ENCODE measurements around the gene NCOA5.
"Not testable (repeated sequence)": the region's sequence is repeated elsewhere in the genome, so short reads cannot be mapped to it uniquely, and the experiment has no call there.

The NCOA5 gene

DNA sequence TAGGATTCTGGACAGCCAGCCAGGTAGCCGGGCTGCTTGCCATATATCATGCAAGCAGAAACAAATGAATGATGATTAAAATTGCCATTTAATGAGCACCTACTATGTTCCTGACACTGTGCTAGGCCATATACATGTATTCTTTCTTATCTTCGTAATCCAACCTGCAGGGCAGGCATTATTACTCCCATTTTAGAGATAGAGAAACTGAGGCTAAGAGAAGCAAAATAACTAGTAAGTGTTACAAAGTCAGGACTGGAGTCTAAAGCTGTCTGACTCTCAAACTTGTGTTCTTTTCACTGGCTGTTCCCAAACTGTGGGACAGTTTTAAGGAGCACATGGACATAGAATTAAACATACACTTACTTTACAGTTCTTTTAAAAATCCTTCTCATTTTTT is 30.4 kb upstream of the NCOA5 start:
- no peak for DNase-seq

DNA sequence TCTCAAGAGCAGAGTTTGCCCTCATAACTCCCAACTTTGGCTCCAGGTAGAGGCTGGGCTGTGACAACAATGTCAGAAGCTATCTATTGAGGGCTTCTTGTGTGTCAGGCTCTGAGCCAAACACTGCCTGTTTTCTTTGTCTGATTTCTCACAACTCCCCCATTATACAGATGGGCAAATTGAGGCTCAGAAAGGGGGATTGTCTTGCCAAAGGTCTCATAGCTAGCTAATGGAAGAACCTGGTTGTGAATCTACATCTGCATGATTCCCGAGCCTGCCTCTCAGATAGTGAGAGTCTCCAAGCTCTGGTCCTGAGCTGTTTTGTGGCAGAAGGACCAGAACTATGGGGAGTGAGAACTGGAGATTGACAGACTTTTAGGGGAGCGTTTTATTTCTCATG is 29.8 kb upstream of the NCOA5 start:
- DNase-seq: no peak

- DNase-seq: no peak
Observed at GRCh38 chr20:46119028-46119546, 29.3 kb upstream of the NCOA5 start.

- DNase-seq: no peak
Observed at GRCh38 chr20:46118481-46119020, 28.8 kb upstream of the NCOA5 start.

- DNase-seq: no peak
Observed at GRCh38 chr20:46117704-46118467, 28.1 kb upstream of the NCOA5 start, which contains the start of gene CD40. CD40 (plus strand) TSS chr20:46118314; CDS start chr20:46118344, 30 bp downstream.

- no peak for DNase-seq
Observed at GRCh38 chr20:46114449-46114848, 24.7 kb upstream of the NCOA5 start.

- no peak for DNase-seq
Observed at GRCh38 chr20:46113113-46113470, 23.3 kb upstream of the NCOA5 start.

DNA sequence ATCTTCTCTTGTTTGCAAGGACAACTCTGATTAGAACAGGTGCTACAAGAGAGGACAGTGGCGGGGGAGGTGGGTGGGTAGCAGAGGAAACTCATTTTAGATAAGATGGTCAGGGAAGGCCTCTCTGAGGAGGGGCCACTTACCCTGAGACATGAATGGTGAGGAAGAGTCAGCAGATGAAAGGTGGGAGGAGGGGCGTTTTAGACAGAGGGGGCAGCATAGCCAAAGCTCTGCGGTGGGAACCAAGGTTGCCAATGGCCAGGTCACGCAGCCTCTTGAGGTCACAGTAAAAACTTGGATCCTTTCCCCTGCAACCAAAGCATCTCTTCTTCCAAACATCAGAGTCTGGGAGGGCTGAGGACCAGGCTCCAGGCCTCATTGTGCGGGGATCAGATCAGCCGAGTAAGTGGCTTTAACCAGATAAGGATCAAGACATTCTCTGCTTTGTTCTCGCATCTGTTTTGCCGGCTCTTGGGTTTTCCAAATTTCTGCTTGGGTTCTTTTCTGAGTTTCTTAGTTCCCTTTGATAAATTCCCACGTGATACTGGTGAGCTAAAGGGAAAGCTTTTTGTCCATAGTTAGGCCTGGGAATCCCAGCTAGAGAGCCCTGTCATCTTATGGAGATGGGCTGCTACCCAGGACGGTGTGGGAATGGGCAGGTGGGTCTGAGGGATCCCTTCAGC is 22.8 kb upstream of the NCOA5 start:
- no peak for DNase-seq

GRCh38 chr20:46111836-46112212 is 22.1 kb upstream of the NCOA5 start:
- DNase-seq: no peak

DNA sequence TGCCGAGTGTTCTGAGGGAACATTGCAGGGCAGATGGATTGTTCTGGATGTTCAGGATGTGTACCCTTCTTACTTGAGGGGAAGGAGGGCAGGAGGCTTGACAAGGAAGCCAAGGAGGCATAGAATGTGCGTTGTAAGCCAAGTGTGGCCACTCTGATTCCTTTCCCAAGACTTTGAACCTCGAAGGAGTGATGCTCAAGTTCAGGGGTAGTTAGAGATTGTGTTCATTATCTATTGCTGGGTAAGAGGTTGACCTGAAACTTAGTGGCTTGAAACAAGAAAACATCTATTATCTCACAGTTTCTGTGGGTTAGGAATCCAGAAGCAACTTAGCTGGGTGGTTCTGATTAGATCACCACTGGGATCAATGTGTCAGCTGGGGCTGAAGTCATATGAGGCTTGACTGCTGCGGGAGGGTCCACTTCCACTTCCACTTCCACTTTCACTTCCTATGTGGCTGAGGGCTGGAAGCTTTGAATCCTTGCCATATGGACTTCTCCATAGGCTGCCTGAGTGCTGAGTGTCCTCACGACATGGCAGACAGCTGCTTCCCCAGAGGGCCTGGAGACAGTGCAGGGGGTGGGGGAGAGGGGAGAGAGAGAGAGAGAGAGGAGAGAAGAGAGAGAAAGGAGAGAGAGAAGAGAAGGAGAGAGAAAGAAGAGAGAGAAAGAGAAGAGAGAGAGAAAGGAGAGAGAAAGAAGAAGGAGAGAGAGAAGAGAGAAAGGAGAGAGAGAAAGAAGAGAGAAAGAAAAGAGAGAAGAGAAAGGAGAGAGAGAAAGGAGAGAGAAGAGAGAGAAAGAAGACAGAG is 21.5 kb upstream of the NCOA5 start:
- no peak for DNase-seq

DNA sequence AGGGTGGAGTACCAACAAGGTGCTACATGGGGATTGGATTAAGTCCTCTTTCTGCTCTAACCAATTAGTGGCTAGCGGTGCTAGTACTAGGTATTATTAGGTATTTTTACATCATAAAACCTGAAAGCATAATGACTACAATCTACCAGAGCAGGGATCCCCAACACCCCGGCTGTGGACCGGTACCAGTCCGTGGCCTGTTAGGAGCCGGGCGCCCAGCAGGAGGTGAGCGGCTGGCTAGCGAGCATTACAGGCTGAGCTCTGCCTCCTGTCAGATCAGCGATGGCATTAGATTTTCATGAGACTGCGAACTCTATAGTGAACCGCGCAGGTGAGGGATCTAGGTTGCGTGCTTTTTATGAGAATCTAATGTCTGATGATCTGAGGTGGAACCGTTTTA is 19.2 kb upstream of the NCOA5 start:
- DNase-seq: no peak

DNA sequence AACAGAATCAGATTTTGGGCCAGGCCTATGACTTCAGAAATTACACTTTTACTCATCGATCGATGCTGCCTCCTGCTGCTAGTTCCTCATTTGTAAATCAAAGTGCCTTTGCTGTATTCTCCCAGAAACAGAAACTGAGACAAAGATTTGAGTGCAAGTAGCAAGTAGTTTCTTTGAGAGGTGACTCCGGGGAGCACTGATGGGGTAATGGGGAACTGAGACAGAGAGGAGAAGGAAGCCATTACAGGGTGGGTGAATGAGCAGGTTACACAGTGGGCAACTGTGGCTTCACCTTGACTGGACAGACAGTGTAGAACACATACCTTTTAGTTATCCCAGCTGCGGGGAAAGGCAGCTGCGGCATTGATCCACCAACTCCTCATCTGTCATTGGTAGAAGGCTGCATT is 18.7 kb upstream of the NCOA5 start:
- DNase-seq: no peak

DNA sequence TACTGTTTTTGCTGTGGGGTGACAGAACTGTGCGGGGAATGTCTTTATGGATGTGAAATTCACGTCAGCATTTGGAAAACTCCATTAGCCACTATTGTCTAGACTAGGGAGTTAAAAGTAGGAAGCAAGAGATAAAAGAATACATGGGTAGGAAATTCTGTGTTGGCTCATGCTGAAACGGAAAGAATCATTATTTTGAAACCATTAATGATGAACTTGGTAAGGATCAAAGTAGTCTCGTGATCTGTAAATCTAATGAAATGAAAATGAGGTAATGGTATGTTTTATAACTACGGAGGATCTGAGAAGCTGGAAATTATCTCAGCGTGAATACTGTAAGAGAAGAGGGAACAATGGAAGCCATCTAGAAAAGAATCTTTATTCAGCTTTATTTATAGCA is 17.3 kb upstream of the NCOA5 start:
- peak in 1 of 3 experiments; percentile 24 for DNase-seq

- no peak for DNase-seq
Observed at GRCh38 chr20:46104262-46104661, 14.5 kb upstream of the NCOA5 start.

GRCh38 chr20:46102940-46103339 is 13.2 kb upstream of the NCOA5 start:
- DNase-seq: no peak

- DNase-seq: no peak
Observed at GRCh38 chr20:46101957-46102356, 12.2 kb upstream of the NCOA5 start.

GRCh38 chr20:46100988-46101387 is 11.2 kb upstream of the NCOA5 start:
- DNase-seq: no peak

DNA sequence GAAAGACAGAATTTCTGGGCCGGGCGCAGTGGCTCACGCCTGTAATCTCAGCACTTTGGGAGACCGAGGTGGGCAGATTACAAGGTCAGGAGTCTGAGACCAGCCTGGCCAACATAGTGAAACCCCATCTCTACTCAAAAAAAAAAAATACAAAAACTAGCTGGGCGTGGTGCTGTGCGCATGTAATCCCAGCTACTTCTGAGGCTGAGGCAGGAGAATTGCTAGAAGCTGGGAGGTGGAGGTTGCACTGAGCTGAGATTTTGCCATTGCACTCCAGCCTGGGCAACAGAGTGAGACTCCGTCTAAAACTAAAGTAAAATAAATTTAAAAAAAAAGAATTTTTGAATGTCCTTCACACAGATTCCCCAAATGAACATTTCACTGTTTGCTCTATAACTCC is 10.7 kb upstream of the NCOA5 start:
- not testable (repeated sequence) for DNase-seq

DNA sequence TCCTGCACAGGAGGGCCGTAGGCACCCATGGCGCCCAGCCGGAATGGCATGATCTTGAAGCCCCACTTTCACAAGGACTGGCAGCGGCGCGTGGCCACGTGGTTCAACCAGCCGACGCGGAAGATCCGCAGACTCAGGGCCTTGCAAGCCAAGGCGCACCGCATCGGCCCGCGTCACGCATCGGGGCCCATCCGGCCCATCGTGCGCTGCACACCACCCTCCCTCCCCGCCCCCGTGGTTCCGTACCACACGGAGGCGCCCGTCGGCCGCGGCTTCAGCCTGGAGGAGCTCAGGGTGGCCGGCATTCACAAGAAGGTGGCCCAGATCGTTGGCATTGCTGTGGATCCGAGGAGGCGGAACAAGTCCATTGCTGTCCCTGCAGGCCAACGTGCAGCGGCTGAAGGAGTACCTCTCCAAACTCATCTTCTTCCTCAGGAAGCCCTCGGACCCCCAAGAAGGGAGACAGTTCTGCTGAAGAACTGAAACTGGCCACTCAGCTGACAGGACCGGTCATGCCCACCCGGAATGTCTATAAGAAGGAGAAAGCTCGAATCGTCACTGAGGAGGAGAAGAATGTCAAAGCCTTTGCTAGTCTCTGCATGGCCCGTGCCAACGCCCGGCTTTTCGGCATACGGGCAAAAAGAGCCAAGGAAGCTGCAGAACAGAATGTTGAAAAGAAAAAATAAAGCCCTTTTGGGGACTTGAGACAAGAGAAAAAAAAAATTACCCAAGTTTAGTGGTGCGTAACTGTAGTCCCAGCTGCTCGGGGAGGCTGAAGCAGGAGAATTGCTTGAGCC is 9.9 kb upstream of the NCOA5 start:
- no peak for DNase-seq

DNA sequence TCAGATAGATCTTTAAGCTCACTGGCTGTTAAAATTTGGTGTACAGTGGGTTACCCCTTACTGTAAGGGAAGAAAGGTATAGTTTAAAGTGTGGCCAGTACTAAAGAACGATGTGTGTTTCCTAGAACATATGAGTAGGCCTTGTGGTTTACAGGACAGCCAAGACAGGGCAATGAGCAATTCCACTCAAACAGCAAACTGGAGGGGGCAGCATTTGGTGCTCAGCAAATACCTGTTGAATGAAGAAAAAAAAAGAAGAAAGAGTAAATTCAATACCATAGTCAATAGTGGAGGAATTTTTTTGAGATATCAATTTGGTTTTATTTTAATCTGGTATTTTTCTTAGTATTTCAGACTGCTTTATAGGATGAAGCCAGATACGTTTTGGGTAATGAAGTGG is 3.8 kb upstream of the NCOA5 start:
- DNase-seq: no peak

DNA sequence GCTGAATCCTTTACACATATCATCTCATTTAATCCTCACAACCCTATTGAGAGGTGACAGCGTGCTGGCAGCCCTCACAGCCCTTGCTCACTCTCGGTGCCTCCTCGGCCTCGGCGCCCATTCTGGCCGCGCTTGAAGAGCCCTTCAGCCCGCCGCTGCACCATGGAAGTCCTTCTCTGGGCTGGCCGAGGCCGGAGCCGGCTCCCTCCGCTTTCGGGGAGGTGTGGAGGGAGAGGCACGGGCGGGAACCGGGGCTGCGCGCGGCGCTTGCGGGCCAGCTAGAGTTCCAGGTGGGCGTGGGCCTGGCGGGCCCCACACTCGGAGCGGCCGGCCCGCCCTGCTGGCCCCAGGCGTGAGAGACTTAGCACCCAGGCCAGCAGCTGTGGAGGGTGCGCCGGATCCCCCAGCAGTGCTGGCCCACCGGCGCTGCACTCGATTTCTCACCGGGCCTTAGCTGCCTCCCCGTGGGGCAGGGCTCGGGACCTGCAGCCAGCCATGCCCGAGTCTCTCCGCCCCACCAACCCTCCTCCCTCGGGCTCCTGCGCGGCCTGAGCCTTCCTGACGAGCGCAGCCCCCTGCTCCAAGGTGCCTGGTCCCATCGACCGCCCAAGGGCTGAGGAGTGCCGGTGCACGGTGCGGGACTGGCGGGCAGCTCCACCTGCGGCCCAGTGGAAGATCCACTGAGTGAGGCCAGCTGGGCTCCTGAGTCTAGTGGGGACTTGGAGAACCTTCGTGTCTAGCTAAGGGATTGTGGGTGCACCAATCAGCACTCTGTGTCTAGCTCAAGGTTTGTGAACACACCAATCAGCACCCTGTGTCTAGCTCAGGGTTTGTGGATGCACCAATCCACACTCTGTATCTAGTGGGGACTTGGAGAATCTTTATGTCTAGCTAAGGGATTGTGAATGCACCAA is 2.1 kb upstream of the NCOA5 start:
- DNase-seq: not testable (repeated sequence)

DNA sequence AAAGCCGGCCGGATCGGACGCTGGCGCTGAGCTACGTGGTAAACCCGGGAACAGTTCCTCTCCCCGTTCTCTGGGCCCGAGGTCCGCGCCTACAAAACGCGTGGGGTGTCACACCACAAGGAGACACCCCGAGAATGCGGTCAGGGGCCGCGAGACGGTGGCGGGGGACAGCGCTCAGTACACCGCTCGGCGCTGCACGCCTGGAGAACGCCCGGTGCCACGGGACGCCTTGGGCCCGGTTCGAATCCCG is 670 bp downstream of the NCOA5 start:
- no peak for DNase-seq

All from NCI-H1417 (cell line).